Activated naive CD4-positive, alpha-beta T cell treated with anti-CD3 and anti-CD28 coated beads, Interleukin-2, amount 10 ng/mL, durations not matched to agents 7 days and 5 days (primary cell): ENCODE results near the gene B3GAT1.

Source experiments
- CTCF ChIA-PET: fragments of 350-600 bp; sonication (Branson Sonifier 250); formaldehyde crosslinking; loops from one replicate; lab custom pipeline; 2021; ENCODE audit warnings: antibody characterized with exemption; lab: Charles Lee
- DNase-seq: peaks from one replicate; pipeline ENCODE4 v3.0.0-alpha.2; 2020
- H3K27ac Mint-ChIP-seq: one replicate; pipeline ENCODE4 v1.8.0; 2021; ENCODE audit warnings: mild to moderate bottlenecking, moderate library complexity, mixed read lengths
- H3K27me3 Mint-ChIP-seq: one replicate; pipeline ENCODE4 v1.8.0; 2021; ENCODE audit warnings: mild to moderate bottlenecking, mixed read lengths
- H3K36me3 Mint-ChIP-seq: one replicate; pipeline ENCODE4 v1.8.0; 2021; ENCODE audit warnings: mixed read lengths
- H3K4me1 Mint-ChIP-seq: one replicate; pipeline ENCODE4 v1.8.0; 2021; ENCODE audit warnings: mixed read lengths
- H3K4me3 Mint-ChIP-seq: one replicate; pipeline ENCODE4 v1.8.0; 2021; ENCODE audit warnings: mild to moderate bottlenecking, moderate library complexity, mixed read lengths
- H3K9me3 Mint-ChIP-seq: one replicate; pipeline ENCODE4 v1.8.0; 2021; ENCODE audit warnings: mixed read lengths

The B3GAT1 gene

DNA sequence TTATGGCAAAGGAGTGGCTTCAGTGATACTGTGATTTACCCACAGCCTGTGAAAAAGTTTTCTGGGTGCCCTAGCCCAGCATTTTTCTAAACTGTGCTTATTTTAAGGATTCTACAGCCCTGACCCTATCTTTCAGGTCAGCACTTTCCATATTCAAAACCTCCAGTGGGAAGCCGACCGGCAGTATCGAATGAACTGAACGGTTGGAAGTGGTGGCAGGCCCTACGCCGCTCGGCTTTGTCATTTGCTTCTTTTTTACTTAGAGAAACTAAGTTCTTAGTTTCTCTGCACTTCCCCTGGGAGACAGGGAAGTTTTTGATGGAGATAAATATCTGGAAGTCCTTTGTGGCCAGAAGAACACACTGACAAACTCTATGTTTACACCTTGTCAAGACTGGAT lies 79.3 kb downstream of the B3GAT1 start:
- no peaks in the 10 kb centered on the region for H3K9me3 Mint-ChIP-seq

DNA sequence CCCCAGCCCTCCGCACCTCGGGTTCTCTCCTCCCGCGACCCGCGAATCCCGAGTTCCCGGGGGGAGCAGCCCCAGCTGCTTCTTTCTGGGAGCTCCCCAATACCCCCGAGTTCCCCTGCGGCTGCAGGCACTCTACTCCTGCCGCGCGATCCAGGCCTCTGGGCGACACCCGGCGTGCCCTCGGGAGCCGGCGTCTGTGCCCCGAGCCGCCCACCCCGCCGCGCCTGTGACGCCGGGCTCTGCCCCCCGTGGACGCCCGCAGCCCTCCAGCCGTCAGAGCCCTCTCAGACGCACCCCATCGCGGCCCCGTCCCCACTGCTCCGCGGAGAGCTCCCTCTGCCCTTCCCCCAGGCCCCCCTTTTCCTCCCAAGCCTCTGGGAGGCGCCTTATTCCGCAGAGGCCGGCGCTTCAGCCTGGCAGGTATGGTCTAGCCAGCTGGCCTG lies 79.8 kb downstream of the B3GAT1 start:
- peaks cover 53% of the 10 kb centered on the region for H3K27me3 Mint-ChIP-seq
- H3K4me1 Mint-ChIP-seq: peaks cover 16% of the 10 kb centered on the region
- H3K36me3 Mint-ChIP-seq: no peaks in the 10 kb centered on the region
- peak overlapping the region; percentile 67 for H3K4me3 Mint-ChIP-seq
- no peaks in the 10 kb centered on the region for H3K9me3 Mint-ChIP-seq
- DNase-seq: peak; percentile 56
- no peak overlapping the region for H3K27ac Mint-ChIP-seq
- CTCF ChIA-PET: interaction anchor here (1.3 kb wide), 1 partner anchor 70 kb away, joined by 3 read pairs; no protein-coding TSS in a partner anchor

More for the DNA sequence above, 79.3 kb downstream of the B3GAT1 start:
- CTCF ChIA-PET: interaction anchor here (1.3 kb wide), 1 partner anchor 71 kb away, joined by 3 read pairs; no protein-coding TSS in a partner anchor
- no peak overlapping the region for H3K27ac Mint-ChIP-seq
- peak overlapping the region; percentile 67 for H3K4me3 Mint-ChIP-seq
- no peaks in the 10 kb centered on the region for H3K36me3 Mint-ChIP-seq
- H3K27me3 Mint-ChIP-seq: peaks cover 47% of the 10 kb centered on the region
- peaks cover 16% of the 10 kb centered on the region for H3K4me1 Mint-ChIP-seq
- DNase-seq: no peak

DNA sequence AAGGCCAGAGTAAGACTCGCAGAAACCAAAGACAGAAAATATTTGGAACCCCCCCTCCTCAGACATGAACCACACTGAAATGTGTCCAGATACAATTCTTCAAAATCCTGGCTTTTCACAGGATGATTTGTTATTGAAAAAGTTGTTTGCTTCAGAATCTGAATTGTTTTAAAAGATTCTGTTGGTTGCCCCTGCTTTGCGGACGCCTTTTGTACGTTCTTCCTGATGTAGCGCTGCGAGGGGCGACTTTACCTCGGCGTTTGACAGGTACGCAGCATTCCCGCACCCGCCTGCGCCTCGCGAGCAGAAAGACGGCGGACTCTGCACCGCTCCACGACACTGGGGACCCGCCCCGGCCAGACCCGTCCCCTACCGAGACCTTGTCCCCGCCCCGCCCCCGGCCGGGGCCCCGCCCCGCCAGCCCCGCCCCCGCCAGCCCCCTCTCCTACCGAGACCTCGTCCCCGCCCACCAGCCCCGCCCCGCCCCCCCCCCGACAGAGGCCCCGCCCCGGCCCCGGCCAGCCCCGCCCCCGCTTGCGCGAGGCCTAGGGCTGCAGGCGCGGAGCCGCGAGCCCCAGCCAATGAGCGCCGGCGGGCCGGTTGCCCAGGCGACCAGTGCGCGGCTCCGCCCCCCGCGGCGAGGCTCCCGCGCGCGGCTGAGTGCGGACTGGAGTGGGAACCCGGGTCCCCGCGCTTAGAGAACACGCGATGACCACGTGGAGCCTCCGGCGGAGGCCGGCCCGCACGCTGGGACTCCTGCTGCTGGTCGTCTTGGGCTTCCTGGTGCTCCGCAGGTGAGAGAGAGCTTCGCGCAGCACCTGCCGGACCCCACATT lies 80.5 kb downstream of the B3GAT1 start, which contains the start of gene GLB1L2:
GLB1L2 (plus strand) TSS at position 635 of the 835 bp plus-strand sequence; CDS start at position 709, 74 bp downstream.
- CTCF ChIA-PET: no interaction called here
- Mint-ChIP-seq H3K27me3 (peaks cover 56% of the 10 kb centered on the region), H3K9me3 (no peaks in the 10 kb centered on the region), H3K4me1 (peaks cover 16% of the 10 kb centered on the region), H3K36me3 (no peaks in the 10 kb centered on the region), H3K27ac (no peak within 1 kb of the TSS), H3K4me3 (peak within 1 kb of the TSS; percentile 72)
- DNase-seq: peak; percentile 87

DNA sequence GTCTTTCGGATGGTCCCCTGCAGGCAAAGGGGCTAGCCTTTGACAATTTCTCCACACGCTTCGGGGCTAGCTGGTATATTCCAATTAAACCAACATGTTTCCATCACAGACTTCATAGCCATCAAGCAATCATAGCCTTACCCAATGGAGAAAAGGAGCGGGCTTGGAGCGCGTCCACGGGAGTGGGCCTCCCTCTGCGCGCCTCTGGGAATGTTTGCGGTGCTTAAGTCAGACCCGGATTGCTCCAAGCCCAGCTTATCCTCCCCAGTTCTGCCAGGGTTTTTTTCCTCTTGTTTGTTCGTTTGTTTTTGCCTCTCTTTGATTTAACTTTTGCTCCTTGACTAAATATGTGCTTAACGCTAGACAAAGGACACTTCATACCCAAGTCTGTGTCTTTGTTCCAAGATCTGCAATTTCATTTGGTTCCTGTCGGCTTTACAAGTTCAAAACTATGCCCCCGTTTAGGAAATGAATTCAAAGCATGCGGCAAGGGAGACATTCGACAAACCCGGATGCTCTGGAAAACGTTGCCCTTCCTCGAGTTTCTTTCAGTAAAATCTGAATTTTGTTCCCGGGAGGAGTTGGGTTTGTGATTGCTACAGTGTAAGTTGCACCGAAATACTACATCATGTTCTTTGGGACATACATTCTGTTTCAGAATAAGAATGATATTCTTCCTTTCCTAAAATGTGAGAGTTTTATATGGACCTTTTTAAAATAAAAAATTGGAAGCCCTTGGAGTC lies 81.3 kb downstream of the B3GAT1 start:
- CTCF ChIA-PET: no interaction called here
- Mint-ChIP-seq H3K36me3 (no peaks in the 10 kb centered on the region), H3K27me3 (peaks cover 59% of the 10 kb centered on the region), H3K27ac (no peak overlapping the region), H3K4me3 (peak overlapping the region; percentile 72), H3K4me1 (peaks cover 16% of the 10 kb centered on the region), H3K9me3 (no peaks in the 10 kb centered on the region)
- no peak for DNase-seq
